GM12874 (cell line): ENCODE data around the gene ZNF350.

Experiments
- TF ChIP-seq, protein P1 (sequence below): IDR thresholded peaks from 2 replicates; pipeline ENCODE4 v1.5.1; 2011; ENCODE audit warnings: low read depth, mild to moderate bottlenecking, control low read depth, low read length, moderate library complexity; ENCODE audit not compliant: insufficient read depth

ZNF350 gene

DNA sequence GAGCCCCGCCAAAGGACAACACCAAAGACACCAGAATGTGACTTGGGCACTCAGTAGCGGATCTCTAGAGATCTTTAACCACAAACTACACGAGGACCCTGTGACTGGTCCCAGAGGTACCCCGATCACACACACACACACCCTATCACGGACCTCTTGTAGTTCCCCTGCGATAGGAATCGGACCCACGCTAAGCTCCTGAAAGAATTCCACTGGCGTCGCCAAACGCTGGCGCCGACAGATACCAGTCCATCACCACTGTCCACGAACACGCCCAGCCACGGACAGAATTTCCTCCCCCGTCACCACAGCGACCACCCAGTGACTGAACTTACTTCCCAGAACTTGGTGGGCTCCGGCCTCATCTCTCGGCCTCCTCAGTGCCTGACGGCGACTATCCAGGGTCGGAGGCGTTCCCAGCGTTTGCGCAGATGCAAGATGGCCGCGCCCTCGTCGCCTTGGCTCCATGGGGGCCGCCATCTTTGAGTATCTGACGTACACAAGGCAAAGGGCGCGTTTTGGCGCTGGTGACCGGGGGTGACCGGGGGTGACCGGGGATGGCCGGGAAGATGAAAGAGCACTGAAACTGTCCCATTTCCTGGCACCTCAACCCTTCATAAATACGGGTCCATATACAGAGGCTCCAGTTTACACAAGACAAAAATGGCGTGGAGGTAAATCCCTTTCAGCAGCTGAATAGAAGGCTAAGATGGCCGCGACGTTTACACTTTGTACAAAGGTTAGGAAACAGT lies 21.3 kb upstream of the ZNF350 start, which contains the start of gene ZNF615:
Gene ZNF615, minus strand, starts transcription at position 406 of the 752 bp plus-strand sequence. CDS start 4,500 bp downstream, outside the sequence.
- TF ChIP-seq, protein P1, sequence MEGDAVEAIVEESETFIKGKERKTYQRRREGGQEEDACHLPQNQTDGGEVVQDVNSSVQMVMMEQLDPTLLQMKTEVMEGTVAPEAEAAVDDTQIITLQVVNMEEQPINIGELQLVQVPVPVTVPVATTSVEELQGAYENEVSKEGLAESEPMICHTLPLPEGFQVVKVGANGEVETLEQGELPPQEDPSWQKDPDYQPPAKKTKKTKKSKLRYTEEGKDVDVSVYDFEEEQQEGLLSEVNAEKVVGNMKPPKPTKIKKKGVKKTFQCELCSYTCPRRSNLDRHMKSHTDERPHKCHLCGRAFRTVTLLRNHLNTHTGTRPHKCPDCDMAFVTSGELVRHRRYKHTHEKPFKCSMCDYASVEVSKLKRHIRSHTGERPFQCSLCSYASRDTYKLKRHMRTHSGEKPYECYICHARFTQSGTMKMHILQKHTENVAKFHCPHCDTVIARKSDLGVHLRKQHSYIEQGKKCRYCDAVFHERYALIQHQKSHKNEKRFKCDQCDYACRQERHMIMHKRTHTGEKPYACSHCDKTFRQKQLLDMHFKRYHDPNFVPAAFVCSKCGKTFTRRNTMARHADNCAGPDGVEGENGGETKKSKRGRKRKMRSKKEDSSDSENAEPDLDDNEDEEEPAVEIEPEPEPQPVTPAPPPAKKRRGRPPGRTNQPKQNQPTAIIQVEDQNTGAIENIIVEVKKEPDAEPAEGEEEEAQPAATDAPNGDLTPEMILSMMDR = no peak

DNA sequence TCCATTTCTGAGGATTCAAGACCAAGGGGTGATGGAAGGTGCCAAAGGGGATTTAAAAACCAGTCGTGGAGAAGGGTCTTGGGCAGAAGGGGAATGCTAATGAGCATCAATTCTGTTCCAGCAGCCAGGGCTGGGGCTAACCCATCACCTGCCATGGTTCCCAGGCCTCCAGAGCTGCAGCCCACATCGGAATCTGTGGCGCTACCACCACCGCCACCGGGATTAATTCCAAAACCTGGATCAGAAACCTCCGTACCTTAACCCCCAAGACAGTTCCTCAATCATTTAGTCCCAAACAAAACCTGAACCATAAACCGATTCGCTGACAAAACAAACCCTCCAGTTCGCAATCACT lies 20.8 kb upstream of the ZNF350 start:
- TF ChIP-seq, protein P1 = no peak

DNA sequence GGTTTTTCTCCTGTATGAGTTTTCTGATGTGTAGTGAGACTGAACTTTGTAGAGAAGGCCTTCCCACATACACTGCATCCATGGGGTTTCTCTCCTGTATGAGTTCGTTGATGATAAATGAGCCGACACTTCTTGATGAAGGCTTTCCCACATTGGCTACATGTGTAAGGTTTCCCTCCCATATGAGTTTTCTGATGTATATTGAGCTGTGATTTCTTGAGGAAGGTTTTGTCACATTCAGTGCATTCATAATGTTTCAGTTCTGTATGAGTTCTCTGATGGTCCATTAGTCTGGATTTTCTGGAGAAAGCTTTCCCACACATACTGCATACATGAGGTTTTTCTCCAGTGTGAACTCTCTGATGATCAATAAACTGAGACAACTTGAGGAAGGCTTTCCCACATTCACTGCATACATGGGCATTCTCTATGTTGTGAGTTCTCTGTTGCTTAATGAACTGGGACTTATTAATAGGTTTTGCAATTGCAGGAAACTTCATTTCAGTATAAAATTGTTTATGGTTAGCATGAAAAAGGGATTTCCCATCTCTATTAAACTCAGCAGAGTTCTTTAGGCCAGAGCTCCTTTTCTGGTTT lies 7.5 kb upstream of the ZNF350 start:
- TF ChIP-seq, protein P1 = no peak

DNA sequence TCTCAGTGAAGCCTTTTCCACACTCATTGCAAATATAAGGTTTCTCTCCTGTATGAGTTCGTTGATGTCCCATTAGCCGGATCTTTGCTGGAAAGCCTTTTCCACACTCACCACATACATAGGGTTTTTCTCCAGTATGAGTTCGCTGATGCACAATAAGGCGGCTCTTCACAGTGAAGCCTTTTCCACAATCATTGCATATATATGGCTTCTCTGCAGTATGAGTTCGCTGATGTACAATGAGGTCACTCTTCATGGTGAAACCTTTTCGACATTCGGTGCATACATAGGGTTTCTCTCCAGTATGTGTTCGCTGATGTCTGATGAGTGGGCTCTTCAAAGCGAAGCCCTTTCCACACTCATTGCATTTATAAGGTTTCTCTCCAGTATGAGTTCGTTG lies 6.8 kb upstream of the ZNF350 start:
- TF ChIP-seq, protein P1 = no peak

DNA sequence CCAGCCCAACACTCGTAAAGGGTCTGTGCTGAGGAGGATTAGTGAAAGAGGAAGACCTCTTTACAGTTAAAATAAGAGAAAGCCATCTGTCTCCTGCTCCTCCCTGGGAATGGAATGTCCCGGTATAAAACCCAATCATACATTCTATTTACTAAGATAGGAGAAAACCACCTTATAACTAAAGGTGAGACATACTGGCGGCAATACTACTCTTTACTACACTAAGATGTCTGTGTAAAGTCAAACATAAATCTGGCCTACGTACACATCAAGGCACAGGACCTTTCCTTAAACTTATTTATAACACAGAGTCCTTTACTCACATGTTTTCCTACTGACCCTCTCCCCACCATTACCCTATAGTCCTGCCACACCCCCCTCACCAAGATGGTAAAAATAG lies 3.3 kb downstream of the ZNF350 start:
- TF ChIP-seq, protein P1 = no peak

DNA sequence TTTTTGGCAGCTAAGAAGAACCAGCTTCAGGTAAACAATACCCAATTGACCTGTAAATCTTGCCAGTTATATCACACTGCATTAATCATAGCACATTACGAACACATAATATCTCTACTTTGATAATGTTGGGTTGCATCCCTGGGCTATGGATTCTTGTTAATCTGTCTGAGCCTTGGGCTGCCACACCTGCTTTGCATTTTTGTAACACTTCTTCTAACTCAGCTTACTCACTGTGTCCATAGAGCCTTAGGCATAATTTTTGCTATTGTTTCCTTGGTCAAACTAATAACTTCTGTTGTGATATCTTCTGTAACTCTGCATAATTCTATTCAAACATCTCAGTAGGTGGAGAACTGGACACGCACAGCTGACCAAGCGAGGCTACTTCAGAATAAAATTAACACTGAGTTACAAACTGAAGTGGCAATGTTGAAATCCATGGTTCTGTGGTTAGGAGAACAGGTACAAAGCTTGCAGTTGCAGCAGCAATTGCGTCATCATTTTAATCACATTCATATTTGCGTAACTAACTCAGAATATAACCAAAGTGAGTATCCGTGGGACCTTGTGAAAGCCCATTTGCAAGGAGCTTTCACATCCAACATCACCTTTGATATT lies 6.4 kb downstream of the ZNF350 start:
- TF ChIP-seq, protein P1 = no peak

DNA sequence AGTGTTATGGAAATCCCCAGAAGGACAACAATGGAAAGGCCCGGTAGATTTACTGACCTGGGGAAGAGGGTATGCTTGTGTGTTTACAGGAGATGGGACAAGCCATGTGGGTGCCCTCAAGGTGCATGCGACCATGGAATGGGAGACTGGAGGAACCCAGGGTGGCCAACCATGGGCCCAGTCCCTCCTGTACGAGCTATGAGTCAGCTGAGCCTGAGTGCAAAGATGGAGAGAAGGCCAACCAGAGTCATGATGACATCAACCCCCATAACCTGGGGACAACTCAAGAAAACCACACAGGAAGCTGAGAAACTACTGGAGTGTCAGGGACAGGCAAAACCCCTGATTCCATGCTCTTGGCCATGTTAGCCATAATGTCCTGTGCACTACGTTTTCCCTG lies 7.8 kb downstream of the ZNF350 start:
- TF ChIP-seq, protein P1 = no peak
